Neural cell (in vitro differentiated cells): ENCODE data around the gene DDX41.

Experiments
- CTCF ChIP-seq: fragments of 450-650 bp; IDR thresholded peaks from 2 replicates; pipeline ENCODE4 v1.5.1; 2014; ENCODE audit warnings: antibody characterized with exemption, mild to moderate bottlenecking, moderate library complexity; ENCODE audit not compliant: poor library complexity, severe bottlenecking
- EZH2 ChIP-seq: fragments of 200-600, 300-800 bp; shearing (Covaris generic), sonication (generic); IDR thresholded peaks from 2 replicates; pipeline ENCODE4 v1.6.1; 2014; ENCODE audit warnings: antibody characterized with exemption, low read length, borderline replicate concordance, mild to moderate bottlenecking; ENCODE audit not compliant: insufficient read depth, poor library complexity, severe bottlenecking
- POLR2AphosphoS5 ChIP-seq: IDR thresholded peaks from 2 replicates; pipeline ENCODE4 v1.6.1; 2012
- REST ChIP-seq: IDR thresholded peaks from 2 replicates; pipeline ENCODE4 v1.6.1; 2012; ENCODE audit warnings: borderline replicate concordance

GRCh38 chr5:177520916-177521513 is 4.3 kb upstream of the DDX41 start:
- TF ChIP-seq POLR2AphosphoS5 (no peak), CTCF (no peak), REST (no peak), EZH2 (no peak)
